Measurements from ENCODE around the gene SLC37A1.

The SLC37A1 gene

GRCh38 chr21:42580076-42580792 is 66.6 kb downstream of the SLC37A1 start:
- no peak for DNase-seq

DNA sequence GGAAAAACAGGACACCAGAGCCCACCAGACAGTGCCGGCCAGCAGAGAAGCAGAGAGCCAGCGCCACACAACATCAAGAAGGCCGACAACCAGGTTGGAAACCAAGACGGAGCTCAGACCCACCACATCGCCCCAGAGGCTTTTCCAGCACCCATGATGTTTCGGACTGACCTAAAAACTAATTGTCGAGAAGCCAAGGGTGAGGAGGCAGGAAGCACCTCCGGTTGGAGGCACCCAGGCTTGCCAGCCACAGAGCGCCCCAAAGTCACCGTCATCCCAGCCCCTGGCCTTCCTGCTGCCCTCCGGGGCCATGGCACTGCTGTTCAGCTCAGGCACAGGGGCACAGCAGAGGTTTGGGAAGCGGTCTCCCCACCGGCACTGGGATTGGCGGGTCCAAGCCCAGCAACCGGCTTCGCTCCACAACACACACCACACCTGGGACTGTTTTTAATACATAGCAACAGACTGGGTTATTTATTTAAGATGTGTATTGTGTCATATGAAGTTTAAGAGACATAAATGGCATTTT is 67.2 kb downstream of the SLC37A1 start:
- no peak for DNase-seq

DNA sequence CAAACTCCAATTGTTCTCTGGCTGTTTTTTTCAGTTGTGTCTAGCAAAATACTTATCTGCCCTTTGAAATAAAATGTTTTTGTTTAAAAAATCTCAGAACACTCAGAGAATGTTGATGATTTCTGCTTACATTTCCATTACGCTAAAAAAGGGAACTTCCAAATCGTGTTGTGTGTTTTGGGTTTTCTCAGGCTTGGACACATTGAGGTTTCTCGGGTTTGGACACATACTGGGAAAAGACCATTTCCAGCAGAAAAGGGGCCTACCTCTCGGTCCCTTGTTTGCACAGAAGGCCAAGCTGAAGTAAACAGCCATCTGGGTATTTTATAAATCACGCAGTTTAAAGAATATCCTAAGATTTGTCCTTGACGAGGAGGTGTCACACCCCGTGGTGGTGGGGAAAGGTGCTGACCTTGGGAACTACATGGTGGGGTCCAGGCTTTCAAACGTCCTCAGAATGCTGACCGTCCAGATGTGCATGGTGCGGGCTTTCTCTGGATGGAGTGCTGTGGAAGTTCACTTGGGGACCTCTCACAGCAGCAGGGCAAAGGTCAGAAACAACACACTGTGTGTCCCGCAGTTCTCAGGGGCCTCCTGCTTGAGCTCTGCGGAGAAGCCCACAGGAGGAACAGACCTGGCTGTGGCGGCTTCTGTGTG is 67.8 kb downstream of the SLC37A1 start:
- DNase-seq = no peak

DNA sequence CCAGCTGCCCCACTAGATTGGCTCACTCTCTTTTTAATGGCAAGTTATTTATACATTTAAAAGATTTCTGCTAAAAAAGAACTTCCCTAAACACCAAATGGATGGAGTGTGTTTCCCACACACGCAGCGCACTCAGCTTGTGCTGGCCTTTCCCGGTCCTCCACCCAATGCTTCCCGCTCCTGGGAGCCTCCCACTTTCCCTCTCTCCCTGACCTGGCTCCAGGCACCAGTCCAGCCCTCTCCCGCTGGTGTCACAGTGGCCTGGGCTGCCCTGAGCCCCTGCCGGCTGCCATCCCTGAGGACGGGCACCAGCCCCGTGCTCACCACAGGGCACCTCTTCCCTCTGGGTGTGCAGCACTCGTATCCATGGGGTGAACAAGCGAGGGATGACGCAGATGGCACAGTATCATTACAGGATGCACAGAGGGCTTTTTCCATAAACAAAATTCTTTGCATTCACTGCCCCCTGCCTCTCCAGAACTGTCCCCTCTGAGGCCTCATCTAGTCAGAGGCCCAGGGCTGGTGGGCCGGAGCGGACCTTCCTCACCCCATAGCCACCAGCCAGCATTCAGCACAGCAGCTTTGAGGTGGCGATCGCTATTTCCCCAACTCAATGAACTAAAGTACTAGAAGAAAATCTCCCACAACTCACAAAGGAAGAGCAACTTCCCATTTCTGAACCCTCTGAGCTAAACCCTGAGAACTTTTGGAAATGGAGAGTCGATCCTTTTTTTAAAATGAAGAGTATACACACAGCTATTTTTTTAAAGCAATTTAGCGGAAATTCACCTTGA is 68.5 kb downstream of the SLC37A1 start:
- DNase-seq = no peak

- no peak for DNase-seq
Measured at GRCh38 chr21:42582787-42583476, 69.3 kb downstream of the SLC37A1 start.

DNA sequence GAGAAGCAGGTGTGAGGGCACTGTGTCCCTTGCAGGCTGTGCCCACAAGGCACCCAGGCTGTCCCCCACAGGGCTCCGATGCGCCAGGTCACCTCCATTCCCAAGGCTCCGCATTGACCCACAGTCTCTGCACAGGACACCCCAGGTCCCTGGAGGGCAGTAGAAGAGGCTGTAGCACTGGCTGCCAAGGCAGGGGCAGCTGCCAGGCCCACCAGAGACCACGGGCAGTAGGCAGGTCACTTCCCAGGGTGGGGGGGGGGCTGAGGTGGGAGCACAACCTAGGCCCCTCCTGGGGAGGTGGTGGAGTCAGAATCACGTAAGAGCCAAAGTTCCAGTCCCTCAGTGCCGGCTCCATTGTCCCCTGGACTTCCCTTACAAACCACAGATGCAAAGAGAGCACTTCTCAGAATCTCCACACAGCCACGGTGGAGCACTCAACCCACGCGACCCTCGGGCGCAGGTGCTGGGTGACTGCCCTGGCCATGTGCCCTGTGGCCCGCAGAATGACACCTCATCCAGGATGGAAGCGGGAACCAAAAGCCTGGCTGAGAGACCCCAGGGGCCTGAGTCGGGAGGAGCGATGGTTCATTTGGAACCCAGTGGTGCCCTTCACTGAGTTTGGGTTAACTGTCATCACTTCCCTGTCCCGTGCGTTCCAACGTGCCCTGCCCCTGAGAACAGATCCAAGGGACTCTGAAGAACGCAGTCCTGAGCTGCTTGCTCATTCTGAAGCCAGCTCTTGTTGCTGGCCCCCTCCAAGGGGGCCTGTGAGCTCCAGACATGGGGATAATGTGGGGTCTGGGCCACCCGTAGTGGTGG is 70.0 kb downstream of the SLC37A1 start:
- no peak for DNase-seq

GRCh38 chr21:42584296-42584641 is 70.6 kb downstream of the SLC37A1 start:
- no peak for DNase-seq

- DNase-seq = no peak
Measured at GRCh38 chr21:42585881-42586280, 72.2 kb downstream of the SLC37A1 start.

- no peak for DNase-seq
Measured at GRCh38 chr21:42586406-42586805, 72.8 kb downstream of the SLC37A1 start.

- DNase-seq = no peak
Measured at GRCh38 chr21:42587036-42587435, 73.4 kb downstream of the SLC37A1 start.

GRCh38 chr21:42590431-42591131 is 76.9 kb downstream of the SLC37A1 start:
- no peak for DNase-seq

DNA sequence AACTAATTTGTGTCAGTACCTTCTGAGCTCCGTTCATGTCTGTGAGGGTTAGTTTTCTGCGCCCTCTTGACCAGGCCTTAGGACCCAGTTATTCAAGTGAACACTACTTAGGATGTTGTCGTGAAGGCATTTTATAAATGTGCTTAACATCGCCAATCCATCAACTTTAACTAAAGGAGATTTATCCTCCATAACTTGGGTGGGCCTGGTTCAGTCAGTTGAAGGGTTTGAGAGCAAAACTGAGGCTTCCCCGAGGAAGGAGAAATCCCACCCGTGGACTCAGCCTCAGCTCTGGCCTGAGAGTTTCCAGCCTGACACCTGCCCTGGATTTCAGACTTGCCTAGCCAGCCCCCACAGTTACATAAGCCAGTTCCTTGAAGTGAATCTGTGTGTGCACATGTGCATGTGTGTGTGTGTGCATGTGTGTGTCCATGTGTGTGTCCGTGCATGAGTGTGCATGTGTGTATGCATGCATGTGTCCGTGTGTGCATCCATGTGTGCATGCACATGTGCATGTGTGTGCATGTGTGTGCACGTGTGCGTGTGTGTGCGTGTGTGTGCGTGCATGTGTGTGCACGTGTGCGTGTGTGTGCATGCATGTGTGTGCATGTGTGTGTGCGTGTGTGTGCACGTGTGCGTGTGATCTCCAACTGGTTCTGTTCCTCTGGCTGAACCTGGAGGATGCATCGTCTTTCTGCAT is 77.7 kb downstream of the SLC37A1 start:
- no peak for DNase-seq

DNA sequence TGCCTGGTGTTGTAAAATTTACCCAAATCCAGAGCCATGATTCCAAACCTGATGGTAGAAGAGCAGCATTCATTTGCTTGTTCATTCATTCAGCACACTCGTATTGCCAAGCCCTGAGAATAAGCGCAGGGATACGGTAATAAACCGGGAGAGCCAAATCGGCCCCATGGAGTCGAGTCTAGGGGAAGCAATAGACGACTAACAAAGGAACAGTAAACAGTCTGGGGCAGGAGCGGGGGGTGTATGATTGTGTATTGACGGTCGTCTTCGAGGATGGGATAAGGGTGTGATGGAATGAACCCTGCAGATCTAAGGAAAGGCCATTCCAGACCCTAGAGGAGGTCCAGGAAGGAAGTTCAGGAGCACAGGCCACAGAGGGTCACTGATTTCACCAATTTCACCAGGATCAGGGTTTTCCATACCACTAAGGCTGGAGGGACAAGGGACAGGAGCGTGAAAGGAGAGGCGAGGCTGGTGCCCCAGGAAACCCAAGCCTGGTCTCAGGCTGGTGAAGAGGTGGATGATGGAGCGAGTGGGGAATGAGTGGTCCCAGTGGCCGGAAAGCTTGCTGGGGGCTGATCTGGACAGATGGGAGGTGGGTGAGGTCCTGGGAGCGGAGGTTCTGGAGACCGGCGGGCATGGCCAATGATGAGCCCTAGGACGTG is 78.6 kb downstream of the SLC37A1 start:
- DNase-seq = no peak

DNA sequence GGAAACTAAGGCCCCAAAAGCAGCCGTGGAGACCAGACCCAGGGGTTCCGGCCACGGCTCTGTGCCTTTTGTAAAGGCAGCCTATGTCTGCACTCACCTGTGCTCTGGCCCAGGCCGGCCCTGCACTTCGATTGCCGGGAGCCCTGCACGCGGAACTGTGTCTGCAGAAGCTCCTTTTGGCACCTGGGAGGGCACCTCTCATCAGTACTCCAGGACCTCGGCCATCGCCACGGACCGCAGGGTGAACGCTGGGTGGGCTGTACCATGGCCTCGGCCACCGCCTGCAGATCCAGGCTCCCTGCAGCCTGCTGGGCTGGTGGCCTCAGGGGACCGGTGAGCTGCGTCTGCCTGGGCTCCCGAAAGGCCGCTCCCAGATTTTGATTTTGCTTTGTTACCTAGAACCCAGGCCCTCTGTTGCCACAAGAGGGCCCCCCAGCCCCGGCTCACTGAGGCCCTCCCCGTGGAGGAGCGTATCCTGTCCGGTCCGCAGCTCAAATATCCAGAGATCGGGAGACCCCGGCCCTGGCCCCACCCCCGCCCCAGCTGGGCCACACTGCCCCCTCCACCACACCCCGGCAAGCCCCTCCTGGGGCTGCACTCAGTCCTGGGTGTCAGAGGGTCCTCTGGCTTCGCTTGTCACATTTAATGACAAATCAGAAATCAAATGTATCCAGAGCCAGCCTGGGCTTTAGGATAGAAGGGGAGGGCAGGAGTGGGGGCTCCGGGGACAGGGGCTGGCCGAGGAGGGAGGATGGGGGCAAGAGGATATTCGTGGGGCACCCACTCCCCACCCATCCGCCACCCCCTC is 79.6 kb downstream of the SLC37A1 start:
- peak; percentile 45 for DNase-seq

DNA sequence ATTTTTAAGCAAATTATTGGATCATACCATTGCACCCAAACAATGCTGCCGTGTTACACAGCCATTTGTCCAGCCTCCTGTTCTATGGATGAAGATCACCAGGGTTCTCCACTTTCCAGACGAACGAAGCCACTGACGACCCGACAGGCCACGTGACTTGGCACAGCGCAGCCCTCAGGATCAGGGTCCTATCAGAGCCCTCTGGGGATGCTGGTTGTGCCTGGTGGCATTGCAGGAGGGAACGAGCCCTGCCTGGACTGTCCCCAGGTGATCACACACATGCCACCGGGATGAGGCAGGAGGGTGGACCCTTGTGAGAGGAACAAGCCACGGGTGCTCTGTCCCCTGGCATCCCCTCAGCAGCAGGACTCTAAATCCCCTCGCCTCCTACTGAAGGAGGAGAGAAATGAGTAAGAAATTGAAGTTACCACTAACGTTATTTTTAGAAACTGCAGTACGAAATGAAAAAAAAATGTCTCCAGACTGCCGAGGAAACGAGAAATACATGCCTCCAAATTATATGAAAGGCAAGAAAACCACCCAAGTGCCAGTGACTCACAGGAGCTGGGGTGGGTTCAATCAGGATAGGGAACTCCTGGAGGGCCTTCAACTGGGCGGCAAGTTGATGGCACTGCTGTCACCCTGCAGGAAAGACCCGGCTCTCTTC is 81.1 kb downstream of the SLC37A1 start:
- DNase-seq = no peak

DNA sequence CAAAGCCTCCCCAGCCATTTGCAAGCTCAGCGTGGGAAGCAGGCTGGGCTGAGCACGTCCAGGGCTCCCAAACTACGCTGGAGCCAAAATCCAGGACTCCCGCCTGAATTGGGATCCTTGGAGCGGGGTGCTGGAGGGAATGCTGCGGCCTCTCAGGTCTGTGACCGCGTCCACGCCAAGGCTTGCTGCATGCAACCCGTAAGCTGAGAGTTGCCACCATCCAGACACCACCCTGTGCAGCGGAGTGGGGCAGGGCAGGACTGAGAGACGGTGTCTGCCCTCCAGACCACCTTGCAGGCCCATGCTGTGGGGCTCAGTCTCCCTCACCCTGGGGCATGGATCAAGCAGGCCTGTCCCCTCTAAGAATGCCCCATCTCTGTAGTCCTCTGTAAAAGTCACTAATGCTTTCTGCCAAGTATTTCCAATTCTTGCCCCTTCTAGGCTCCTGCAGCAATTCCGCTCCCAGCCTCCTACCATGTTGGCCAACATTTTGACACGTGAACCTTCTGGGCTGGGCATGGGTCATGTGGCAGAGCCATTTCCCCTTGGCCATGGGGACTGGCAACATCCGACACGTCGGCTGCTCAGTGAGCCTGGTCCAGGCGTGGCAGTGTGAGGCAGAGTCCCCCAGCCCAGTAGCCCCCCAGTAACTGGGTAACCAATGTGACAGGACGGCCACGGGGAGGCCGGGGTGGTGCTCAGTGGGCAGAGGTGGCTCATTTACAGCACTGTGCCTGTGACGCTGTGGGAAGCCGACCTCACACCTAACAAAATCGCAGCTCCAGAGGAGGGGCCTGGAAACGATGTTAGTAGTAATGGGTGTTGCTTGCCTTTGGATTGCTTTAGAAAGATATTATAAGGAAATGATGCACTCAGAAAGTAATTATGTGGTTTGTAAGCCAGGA is 81.9 kb downstream of the SLC37A1 start:
- no peak for DNase-seq

DNA sequence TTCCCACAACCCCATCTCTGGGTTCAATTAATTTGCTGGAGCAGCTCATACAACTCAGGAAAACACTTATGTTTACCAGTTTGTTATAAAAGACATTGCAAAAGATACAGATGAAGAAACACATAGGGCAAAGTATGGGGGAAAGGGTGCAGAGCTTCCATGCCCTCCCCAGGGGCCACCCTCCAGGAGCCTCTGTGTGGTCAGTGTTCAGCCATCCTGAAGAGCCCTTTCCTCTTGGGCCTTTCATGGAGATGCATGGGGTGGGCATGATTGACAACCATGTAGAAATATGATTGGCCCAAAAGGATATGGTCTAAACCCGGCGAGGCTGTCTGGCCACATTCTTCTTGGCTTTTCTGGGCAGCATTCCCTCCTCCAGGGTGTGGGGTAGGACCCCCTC is 83.0 kb downstream of the SLC37A1 start:
- no peak for DNase-seq

Measured in amniotic stem cell (primary cell).